Measurements from ENCODE around the gene CARS1.

The CARS1 gene

DNA sequence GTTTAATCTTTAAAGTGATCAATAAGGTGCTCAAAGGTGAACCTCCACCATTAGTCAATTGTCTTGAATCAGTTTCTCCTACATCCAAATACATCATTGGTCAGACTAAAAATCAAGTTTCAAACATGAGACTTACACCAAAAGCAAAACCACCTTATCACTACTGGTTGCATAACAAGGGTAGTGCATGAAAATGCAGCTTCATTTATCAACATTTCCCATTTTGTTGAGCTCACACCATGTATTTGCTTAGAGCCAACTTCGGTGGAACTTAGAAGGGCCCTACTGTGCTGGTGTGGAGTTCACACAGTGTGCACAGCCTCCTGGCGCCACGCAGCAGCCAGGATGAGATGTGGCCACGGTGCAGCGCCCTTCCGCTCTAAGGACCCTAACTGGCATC is 104.9 kb downstream of the CARS1 start:
- no peak for DNase-seq

- DNase-seq = peak in 1 of 3 donors; percentile 26
These were observed 105.8 kb downstream of the CARS1 start for GRCh38 chr11:2951231-2952110.

Data from suppressor macrophage treated with lipopolysaccharide for 1 hour (primary cell).